Activated T-cell treated with anti-CD3 and anti-CD28 coated beads, Interleukin-2, amount 50 U/mL, for 1 hour (primary cell): Measurements from ENCODE around the gene IRF5.
"Not testable (repeated sequence)": the region's sequence is repeated elsewhere in the genome, so short reads cannot be mapped to it uniquely, and the experiment has no call there.

Source experiments
- DNase-seq: peaks from one replicate; pipeline ENCODE4 v3.0.0-alpha.2; 2020

IRF5 gene

GRCh38 chr7:128940494-128941322, 3.0 kb downstream of the IRF5 start:
- no peak for DNase-seq

GRCh38 chr7:128941323-128941890, 3.7 kb downstream of the IRF5 start:
- no peak for DNase-seq

- DNase-seq, result no peak
Measured at GRCh38 chr7:128941946-128942526, 4.3 kb downstream of the IRF5 start.

GRCh38 chr7:128943251-128943650, 5.5 kb downstream of the IRF5 start:
- DNase-seq, result not testable (repeated sequence)

- no peak for DNase-seq
Measured at GRCh38 chr7:128944487-128945236, 6.9 kb downstream of the IRF5 start.

GRCh38 chr7:128945668-128946366, 8.1 kb downstream of the IRF5 start:
- no peak for DNase-seq

- DNase-seq, result no peak
Measured at GRCh38 chr7:128946936-128947830, 9.5 kb downstream of the IRF5 start.

- DNase-seq, result no peak
Measured at GRCh38 chr7:128947854-128948253, 10.1 kb downstream of the IRF5 start.

GRCh38 chr7:128948312-128948973, 10.7 kb downstream of the IRF5 start:
- DNase-seq, result no peak

GRCh38 chr7:128948976-128949760, 11.4 kb downstream of the IRF5 start:
- no peak for DNase-seq

- DNase-seq, result no peak
Measured at GRCh38 chr7:128951296-128951695, 13.6 kb downstream of the IRF5 start.

GRCh38 chr7:128954150-128954549, 16.4 kb downstream of the IRF5 start:
- DNase-seq, result no peak

- no peak for DNase-seq
Measured at GRCh38 chr7:128954830-128955802, 17.4 kb downstream of the IRF5 start.

- DNase-seq, result no peak
Measured at GRCh38 chr7:128955981-128956380, 18.3 kb downstream of the IRF5 start.

- DNase-seq, result no peak
Measured at GRCh38 chr7:128959296-128959695, 21.6 kb downstream of the IRF5 start.

GRCh38 chr7:128961030-128961659, 23.4 kb downstream of the IRF5 start:
- no peak for DNase-seq

- DNase-seq, result no peak
Measured at GRCh38 chr7:128962899-128963298, 25.2 kb downstream of the IRF5 start.

- no peak for DNase-seq
Measured at GRCh38 chr7:128963327-128963757, 25.6 kb downstream of the IRF5 start.

GRCh38 chr7:128968624-128969023, 30.9 kb downstream of the IRF5 start:
- no peak for DNase-seq
